HG03159 (cell line): ENCODE measurements around the gene IER5.

Experiments used
- ATAC-seq: cut with Tn5 transposase; IDR thresholded peaks from one replicate; pipeline ENCODE4 v1.9.1; 2021; ENCODE audit warnings: mild to moderate bottlenecking, moderate library complexity; ENCODE audit not compliant: unreplicated experiment

Gene IER5

DNA sequence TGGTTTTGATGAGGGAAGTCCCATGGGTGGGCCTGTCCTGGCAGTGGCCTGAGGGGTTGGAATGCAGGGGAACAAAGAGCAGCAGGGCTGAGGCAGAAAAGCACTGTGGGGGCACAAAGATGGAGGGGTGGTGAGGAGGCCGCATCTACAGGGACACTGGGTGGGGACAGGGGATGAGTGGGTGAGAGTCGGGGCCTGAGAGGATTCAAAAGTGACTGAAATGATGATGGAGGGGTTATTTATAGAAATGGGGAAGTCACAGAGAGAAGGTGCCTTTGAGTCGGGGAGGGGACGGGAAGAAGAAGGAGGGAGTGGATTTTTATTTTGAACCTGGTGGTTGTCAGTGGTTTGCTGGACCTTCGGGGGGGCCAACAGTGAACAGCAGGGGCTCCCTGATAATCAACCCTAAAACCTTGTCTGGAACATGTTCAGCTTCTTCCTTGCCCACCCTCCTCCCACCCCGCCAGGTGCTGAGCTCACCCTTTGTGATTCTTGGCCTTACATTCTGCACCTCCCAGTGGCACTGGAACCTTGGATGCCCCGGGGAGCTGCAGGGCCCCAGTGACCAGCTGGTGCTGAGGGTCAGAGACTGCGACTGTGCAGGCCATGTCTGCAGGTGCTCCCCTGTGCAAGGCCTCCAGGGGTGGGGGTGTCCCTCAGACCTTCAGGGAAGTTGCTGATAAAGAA lies 42.9 kb downstream of the IER5 start:
- peak; percentile 26 for ATAC-seq

DNA sequence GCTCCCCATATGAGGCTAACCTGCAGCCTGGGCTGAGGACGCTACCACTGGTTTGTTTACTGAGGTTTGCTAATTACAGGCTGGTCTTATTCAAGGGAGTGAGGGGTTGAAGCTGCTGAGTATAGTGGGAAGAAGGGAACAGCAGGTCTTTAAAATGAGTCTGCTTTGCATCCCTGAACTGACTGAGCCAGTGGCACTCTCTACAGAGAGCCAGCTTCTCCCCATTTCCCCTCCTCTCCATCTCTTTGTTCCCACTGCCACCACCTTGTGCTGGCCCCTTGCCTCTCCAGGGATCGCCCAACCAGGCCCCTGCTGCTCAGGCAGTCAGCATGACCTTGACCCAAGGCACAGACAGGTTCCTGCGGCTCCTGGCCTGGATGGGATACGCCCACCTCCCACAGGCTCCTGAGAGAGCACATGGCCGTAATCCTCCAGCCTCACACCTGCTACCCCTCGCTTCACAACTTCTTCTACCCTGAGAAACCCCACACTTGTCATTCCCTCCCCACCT lies 45.0 kb downstream of the IER5 start:
- no peak for ATAC-seq

DNA sequence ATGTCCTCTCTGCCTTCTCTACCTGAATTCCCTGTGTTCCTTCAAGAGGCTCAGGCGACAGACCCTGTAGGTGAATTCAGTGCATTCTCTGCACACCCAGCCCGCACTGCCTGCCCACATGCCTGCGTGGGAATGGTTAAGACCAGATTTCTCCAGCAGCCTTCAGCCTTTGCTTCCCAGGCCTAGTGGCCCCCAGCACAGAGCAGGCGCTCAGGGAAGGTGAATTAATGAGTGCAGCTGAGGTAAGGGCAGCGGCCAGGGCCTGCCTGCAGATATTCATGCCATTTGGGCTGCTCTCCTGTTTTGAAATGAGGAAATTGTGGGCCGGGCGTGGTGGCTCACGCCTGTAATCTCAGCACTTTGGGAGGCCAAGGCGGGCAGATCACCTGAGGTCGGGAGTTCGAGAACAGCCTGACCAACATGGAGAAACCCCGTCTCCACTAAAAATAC lies 45.5 kb downstream of the IER5 start:
- ATAC-seq, result no peak

DNA sequence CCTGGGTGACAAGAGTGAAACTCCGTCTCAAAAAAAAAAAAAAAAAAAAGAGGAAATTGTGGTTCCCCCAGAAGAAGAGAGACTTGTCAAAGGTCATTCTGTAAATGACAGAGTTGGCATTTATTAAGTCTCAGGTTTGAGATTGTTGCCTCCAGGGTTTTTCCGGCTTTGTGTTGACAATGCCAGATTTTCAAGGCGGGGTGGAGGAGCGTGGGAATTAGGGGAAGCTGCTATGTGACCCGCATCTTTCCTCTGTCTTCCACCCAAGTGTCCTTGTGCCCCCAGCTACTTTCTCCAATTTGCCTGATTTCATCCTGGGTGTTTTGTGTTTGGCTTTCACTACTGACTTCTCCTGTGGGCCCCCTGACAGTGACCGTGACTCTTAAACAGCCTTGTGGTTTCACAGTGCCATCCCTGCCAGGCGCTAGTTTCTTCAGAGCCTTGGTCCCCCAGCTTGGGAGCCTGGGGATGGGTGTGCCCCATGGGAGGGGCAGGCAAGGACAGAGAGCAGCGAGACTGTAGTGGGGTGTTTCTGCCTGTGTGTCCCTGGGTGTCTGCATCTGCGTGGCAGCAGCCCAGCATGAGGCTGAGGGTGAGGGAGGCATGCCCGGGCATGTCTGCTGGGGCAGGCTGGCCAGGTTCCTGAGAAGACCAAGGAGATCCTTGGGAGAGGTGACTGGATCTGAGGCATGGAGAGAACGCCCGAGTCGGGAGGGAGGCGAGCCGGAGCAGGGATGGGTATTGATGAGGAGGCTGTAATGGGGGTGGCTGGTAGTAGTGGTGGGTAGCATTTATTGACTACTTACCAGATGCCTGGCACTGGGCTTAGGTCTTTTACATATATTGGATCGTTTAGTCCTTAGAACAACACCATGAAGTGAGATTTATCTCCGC lies 46.3 kb downstream of the IER5 start:
- peak; percentile 33 for ATAC-seq

DNA sequence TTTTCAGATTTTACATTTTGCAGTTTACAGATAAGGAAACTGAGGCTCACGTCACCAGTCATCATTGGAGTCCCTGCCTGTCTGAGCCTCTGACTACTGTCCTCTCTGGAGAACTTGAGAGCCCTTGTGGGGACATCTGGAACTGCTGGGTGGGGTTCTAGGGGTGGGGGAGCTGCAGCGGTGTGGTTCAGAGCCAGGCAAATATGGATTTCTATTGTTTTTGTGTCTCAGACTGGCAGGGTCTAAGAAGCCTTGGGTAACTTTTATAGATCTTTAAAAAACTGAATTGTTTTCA lies 46.9 kb downstream of the IER5 start:
- no peak for ATAC-seq

DNA sequence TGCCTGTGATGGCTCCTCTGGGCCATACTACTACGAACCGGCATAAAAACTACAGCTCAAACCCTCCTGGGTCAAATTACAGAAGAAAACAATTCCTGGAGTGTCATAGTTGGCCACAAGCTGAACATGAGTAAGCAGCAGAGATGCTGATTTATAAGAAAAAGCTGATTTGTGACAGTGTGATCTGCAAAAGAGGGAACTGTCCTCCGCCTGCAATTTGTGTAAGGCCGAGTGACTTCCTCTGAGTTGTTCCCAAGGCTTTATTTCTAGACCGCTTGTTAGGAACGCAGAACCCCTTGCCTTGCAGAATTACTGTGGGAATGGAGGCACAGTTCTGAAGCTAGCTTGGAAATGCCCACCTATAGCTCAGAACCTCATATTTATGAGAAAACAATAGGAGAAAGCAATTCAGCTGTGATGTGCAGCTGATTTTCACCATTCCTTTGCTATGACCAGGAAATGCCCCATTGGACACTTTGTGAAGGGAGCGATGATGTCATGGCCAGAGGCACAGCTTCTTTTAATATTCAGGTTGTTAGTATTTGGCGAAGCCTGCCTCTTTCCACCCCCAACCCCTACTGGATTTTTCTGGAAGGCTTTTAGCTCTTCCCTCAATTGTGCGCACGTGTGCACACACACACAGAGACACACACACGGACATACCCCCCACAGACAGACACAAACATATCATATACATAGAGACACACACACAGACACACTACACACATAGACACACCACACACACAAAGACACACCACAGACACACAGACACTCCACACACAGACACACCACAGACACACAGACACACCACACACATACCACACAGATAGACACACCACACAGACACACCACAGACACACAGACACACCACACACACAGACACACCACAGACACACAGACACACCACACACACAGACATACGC lies 47.6 kb downstream of the IER5 start:
- ATAC-seq, result no peak

DNA sequence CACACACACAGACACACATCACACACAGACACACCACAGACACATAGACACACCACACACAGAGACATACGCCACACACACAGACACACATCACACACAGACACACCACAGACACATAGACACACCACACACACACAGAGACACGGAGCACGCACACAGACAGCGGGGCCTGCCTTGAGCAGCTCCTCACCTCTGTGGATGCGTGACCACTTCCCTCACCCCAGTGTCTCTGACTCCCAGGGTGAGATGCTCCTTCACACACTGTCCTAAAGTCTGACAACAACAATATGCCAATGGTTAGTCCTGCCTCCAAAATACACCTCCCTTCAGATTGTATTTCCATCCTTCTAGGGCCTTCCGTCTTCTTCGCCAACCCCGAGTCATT lies 48.2 kb downstream of the IER5 start:
- ATAC-seq, result no peak

DNA sequence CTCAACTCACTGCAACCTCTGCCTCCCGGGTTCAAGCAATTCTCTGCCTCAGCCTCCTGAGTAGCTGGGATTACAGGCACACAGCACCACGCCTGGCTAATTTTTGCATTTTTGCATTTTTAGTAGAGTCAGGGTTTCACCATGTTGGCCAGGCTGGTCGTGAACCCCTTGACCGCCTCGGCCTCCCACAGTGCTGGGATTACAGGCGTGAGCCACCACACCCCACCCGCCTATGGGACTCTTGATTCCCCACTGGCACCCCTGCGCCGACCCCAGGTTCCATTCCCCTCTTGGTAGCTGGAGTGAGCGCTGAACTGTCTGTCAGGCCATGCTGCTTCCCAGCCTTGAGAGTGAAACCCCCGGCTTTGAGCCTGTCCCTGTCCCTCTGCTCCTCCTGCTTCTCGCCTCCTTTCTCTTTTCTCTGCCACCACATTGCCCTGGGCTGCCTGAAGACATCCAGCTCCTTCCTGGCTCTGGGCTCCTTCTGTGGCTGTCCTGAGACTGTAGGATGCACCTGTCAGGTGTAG lies 48.8 kb downstream of the IER5 start:
- ATAC-seq, result no peak

DNA sequence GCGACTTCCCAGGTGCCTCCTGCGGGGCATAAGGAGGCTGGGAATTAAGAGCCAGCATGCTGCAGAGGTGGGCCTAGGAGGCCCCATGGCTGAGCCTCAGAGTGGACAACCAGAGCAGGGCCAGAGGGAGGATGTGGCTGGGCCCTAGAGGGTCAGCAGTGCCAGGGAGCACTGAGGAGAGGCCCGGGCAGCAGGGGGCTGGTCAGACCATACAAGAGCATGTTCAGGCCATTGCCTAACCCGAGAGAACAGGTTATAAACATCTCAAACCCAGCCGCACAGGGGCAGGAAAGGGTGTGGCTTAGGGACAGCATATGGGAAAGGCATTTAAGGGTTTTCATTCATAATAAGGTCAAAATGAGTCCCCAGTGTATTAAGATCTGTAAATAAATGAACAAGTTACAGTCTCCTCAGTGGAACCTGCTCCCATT lies 51.1 kb downstream of the IER5 start:
- ATAC-seq, result no peak

DNA sequence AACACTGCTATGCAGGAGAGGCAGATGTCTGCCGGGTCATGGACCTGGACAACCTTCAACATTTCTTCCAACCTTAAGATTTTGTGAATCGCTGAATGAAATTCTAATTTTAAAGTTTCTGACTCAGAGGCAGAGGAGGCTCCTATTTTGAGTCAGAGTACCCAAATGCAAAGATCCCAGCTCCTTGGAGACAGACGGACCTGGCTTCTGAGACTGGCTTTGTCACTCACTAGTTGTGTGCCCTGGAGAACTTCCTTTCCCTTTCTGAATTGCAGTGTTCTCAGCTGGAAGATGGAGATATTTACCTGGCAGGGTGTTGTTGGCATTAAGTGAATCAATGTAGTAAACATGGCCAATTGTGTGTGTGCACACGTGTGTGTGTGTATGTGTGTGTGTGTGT lies 51.9 kb downstream of the IER5 start:
- no peak for ATAC-seq

DNA sequence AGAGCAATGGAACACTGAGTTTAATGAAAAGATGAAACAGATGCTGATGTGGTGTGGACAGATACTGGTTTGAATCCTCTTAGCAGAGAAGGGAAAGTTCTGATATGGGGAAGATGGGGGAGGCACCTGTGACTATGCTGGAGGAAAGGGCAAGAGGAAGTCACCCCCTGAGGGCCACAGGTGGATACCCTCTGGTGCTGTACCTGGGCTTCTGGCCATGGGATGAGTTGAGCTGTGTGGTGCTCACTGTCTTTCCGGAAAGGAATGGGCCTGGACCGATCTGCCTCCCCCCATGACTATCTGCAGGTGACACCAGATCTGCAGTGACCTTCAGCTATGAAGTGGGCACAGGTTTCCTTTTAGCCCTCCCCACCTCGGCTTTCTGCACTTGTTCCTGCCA lies 52.4 kb downstream of the IER5 start:
- ATAC-seq, result no peak

DNA sequence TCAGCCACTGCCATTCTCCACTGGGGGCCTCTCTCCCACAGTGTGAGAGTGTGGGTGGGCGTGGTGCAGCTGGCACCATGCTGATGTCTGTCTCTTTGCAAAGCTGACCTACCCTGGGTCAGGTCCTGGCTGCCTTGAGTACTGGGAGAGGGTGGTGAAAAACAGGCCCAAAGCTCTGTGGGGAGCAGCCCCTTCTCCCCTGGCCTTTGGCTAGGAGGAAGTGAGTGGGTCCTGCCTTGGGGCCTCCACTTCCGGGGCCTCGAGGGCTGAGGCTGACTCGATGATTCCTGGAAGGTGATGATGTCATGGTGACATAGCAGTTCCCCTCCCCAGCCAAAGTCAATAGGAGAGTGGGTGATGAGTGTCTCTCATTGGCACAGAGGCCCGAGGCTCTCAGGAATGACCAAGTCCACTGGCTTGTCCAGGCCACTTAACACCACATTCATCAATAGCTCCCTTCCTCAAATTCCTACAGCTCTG lies 53.0 kb downstream of the IER5 start:
- no peak for ATAC-seq
